PC-3 (cell line): ENCODE results near the gene PRSS8.

Source experiments
- EZH2 ChIP-seq: fragments of 300-600 bp; sonication (generic); IDR thresholded peaks from one replicate; pipeline ENCODE4 v1.6.1; 2017; ENCODE audit warnings: antibody characterized with exemption, mild to moderate bottlenecking, low read length; ENCODE audit not compliant: unreplicated experiment
- EZH2phosphoT487 ChIP-seq: fragments of 300-600 bp; sonication (generic); IDR thresholded peaks from 2 replicates; pipeline ENCODE4 v1.6.1; 2018; ENCODE audit warnings: mild to moderate bottlenecking, antibody characterized with exemption, low read length, borderline replicate concordance
- TF ChIP-seq, protein P1 (sequence below): fragments of 300-600 bp; sonication (generic); conservative IDR thresholded peaks from 2 replicates; pipeline ENCODE4 v1.5.1; 2017; ENCODE audit warnings: antibody characterized with exemption, low read depth, mild to moderate bottlenecking, low read length

DNA sequence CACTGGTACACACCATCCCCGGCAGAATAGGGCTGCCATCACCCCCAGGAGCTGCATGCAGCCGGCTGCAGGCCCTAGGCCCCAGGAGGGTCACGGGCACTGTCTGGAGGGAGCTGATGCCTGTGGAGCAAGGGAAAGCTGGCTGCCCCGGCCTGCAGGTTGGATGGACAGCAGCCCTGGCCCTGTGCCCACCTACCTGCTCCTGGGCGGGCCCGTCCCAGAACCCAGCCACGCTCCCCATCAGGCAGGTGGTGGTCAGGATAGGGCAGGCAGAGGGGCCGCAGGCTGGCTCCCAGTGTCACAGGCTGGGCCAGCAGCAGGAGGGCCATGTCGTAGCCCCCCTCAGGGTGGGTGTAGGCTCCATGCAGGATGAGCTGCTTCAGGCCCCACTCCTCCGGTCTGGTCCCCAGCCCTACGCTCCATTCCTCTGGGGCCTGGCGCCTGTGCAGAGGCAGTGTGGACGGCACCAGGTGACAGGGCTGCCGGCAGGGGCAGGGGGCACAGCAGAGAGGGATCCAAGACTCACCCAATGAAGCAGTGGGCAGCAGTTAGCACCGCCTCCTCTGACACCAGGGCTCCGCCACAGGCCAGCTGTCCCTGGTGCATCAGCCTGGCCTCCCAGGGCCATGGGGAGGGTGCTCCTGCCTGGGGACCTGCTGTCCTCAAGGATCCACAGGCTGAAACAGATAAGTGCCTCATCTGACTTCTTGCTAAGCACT, 50.8 kb downstream of the PRSS8 start:
- TF ChIP-seq, protein P1, sequence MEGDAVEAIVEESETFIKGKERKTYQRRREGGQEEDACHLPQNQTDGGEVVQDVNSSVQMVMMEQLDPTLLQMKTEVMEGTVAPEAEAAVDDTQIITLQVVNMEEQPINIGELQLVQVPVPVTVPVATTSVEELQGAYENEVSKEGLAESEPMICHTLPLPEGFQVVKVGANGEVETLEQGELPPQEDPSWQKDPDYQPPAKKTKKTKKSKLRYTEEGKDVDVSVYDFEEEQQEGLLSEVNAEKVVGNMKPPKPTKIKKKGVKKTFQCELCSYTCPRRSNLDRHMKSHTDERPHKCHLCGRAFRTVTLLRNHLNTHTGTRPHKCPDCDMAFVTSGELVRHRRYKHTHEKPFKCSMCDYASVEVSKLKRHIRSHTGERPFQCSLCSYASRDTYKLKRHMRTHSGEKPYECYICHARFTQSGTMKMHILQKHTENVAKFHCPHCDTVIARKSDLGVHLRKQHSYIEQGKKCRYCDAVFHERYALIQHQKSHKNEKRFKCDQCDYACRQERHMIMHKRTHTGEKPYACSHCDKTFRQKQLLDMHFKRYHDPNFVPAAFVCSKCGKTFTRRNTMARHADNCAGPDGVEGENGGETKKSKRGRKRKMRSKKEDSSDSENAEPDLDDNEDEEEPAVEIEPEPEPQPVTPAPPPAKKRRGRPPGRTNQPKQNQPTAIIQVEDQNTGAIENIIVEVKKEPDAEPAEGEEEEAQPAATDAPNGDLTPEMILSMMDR = no peak
- TF ChIP-seq EZH2 = no peak
- TF ChIP-seq EZH2phosphoT487 = no peak
